Measurements from ENCODE around the gene DUSP2.
A peak's percentile ranks its signal among the peaks of the same experiment; 100 is the strongest.

Gene DUSP2

DNA sequence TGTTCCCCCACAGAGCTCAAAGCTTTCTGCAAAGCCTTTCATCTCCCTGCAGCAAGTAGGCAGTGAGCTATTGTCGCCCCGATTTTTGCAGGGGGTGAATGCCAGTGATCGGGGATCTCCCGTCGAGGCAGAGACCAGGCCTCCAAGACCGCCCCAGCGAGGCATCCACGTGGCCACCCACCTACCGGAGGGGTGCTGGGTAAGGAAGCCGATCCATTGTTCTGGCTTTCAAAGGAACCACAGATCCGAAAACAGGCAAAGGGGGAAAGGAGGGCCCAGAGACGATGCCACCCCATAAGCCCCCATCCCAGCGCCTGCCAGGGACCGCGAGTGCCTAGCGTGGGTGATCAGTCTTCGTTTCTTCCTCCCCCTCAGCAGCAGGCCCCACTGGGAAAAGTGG is 31.3 kb downstream of the DUSP2 start:
- Histone ChIP-seq H3K36me3 (ENCODE audit: control insufficient read depth, insufficient read depth, low read length) (no peaks in the 10 kb centered on the region), H3K56ac (ENCODE audit: low read length) (no peak overlapping the region), H3K79me1 (ENCODE audit: low read length) (no peaks in the 10 kb centered on the region), H4K5ac (ENCODE audit: low read length) (no peak overlapping the region), H3K4me1 (ENCODE audit: control insufficient read depth, low read depth, low read length) (peaks cover 2% of the 10 kb centered on the region), H2BK5ac (ENCODE audit: low read length) (no peak overlapping the region), H2AK5ac (ENCODE audit: low read length) (no peak overlapping the region), H3K18ac (ENCODE audit: low read length) (no peak overlapping the region), H2BK120ac (ENCODE audit: low read depth, low read length) (no peak overlapping the region), H4K8ac (ENCODE audit: low read depth, low read length) (no peak overlapping the region), H3K23ac (ENCODE audit: low read length) (no peak overlapping the region), H3K4ac (ENCODE audit: low read depth, low read length) (no peak overlapping the region), H3K27me3 (ENCODE audit: insufficient read depth, low read length, poor library complexity) (no peaks in the 10 kb centered on the region), H3K79me2 (ENCODE audit: control insufficient read depth, insufficient read depth, low read length) (no peaks in the 10 kb centered on the region), H2BK15ac (replicated peaks; ENCODE audit: low read depth) (no peak overlapping the region), H3K4me3 (ENCODE audit: low read length) (no peak overlapping the region), H3K9ac (ENCODE audit: low read length) (no peak overlapping the region), H3K27ac (ENCODE audit: low read depth, low read length) (no peak overlapping the region), H3K4me2 (ENCODE audit: low read length) (no peak overlapping the region)
- WGBS (ENCODE audit: extremely low coverage, insufficient coverage, low lambda C conversion rate) = no CpG with 5 or more reads among the region's 17 CpGs
- DNase-seq = no peak

DNA sequence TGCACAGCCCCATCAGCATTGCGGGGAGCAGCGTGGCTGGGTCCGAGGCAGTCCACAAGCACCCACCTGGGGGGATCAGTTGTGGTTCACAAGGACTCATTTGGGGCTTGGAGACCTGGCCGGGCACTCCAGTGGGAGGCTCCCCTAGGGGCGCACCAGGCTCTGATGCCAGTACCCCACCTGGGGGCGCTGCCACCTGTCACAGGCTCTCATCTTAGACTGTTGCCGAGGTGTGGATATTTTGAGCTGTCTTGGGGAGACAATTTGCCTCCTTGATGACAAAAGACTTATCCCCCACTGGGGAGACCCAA is 31.9 kb downstream of the DUSP2 start:
- WGBS (ENCODE audit: extremely low coverage, insufficient coverage, low lambda C conversion rate) = no CpG with 5 or more reads among the region's 7 CpGs

DNA sequence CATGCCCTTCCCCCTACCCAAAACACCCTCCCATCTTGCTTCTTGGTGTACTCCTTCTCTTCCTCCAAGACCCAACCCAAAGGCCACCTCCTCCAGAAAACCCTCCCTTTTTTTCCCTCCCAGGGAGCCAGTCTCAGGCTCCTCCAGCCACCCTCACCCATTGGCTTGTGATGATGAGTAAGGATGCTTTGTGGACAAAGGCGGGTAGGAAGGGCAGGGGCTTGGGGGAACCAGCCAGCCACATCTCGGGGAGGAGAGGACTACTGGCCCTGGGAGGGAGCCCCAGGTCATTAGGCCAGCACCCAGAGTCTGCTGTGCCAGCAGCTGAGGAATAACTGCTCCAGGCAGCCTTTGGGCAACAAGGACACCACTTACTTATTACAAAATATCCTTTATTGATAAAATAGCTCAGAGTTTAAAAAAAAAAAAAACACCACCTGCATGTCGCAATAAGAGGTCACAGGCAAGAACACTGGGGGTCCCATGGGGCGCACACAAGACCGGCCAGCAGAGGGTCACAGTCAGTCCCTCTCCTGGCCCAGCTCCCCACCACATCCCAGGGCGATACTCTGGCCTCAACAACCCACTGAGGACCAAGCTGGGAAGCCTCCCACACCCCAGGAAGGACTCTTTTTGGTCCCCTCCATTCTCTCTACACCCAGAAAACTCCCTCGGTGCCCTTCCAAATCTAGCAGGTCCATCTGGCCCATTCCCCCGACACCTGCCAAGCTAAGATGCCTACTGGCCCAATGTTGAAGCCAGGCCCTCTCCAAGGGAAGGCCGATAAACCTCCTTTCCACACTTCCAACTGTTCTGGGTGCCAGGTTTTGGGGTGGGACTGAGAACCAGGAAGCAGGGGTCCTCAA is 32.5 kb downstream of the DUSP2 start:
- Histone ChIP-seq H2AK5ac (ENCODE audit: low read length) (no peak overlapping the region), H2BK15ac (replicated peaks; ENCODE audit: low read depth) (no peak overlapping the region), H4K8ac (ENCODE audit: low read depth, low read length) (no peak overlapping the region), H3K9ac (ENCODE audit: low read length) (no peak overlapping the region), H3K4me1 (ENCODE audit: control insufficient read depth, low read depth, low read length) (peaks cover 7% of the 10 kb centered on the region), H4K5ac (ENCODE audit: low read length) (no peak overlapping the region), H3K4me2 (ENCODE audit: low read length) (no peak overlapping the region), H3K18ac (ENCODE audit: low read length) (no peak overlapping the region), H3K79me1 (ENCODE audit: low read length) (no peaks in the 10 kb centered on the region), H3K27ac (ENCODE audit: low read depth, low read length) (no peak overlapping the region), H3K79me2 (ENCODE audit: control insufficient read depth, insufficient read depth, low read length) (no peaks in the 10 kb centered on the region), H3K23ac (ENCODE audit: low read length) (no peak overlapping the region), H3K27me3 (ENCODE audit: insufficient read depth, low read length, poor library complexity) (no peaks in the 10 kb centered on the region), H2BK5ac (ENCODE audit: low read length) (no peak overlapping the region), H3K4ac (ENCODE audit: low read depth, low read length) (no peak overlapping the region), H3K36me3 (ENCODE audit: control insufficient read depth, insufficient read depth, low read length) (no peaks in the 10 kb centered on the region), H3K56ac (ENCODE audit: low read length) (no peak overlapping the region), H3K4me3 (ENCODE audit: low read length) (no peak overlapping the region), H2BK120ac (ENCODE audit: low read depth, low read length) (no peak overlapping the region)
- peak; percentile 25 for DNase-seq
- no CpG with 5 or more reads among the region's 9 CpGs for WGBS (ENCODE audit: extremely low coverage, insufficient coverage, low lambda C conversion rate)

More for the DNA sequence above, 31.9 kb downstream of the DUSP2 start:
- H2BK120ac ChIP-seq (ENCODE audit: low read depth, low read length) = no peak overlapping the region
- no peak overlapping the region for H3K4me3 ChIP-seq (ENCODE audit: low read length)
- H3K23ac ChIP-seq (ENCODE audit: low read length) = no peak overlapping the region
- no peak for DNase-seq
- H3K4ac ChIP-seq (ENCODE audit: low read depth, low read length) = no peak overlapping the region
- H2BK15ac ChIP-seq (replicated peaks; ENCODE audit: low read depth) = no peak overlapping the region
- no peak overlapping the region for H2BK5ac ChIP-seq (ENCODE audit: low read length)
- H2AK5ac ChIP-seq (ENCODE audit: low read length) = no peak overlapping the region
- no peaks in the 10 kb centered on the region for H3K27me3 ChIP-seq (ENCODE audit: insufficient read depth, low read length, poor library complexity)
- H3K79me2 ChIP-seq (ENCODE audit: control insufficient read depth, insufficient read depth, low read length) = no peaks in the 10 kb centered on the region
- H3K27ac ChIP-seq (ENCODE audit: low read depth, low read length) = no peak overlapping the region
- H3K18ac ChIP-seq (ENCODE audit: low read length) = no peak overlapping the region
- no peak overlapping the region for H4K8ac ChIP-seq (ENCODE audit: low read depth, low read length)
- no peak overlapping the region for H3K9ac ChIP-seq (ENCODE audit: low read length)
- no peaks in the 10 kb centered on the region for H3K79me1 ChIP-seq (ENCODE audit: low read length)
- no peak overlapping the region for H4K5ac ChIP-seq (ENCODE audit: low read length)
- no peak overlapping the region for H3K4me2 ChIP-seq (ENCODE audit: low read length)
- H3K36me3 ChIP-seq (ENCODE audit: control insufficient read depth, insufficient read depth, low read length) = no peaks in the 10 kb centered on the region
- H3K4me1 ChIP-seq (ENCODE audit: control insufficient read depth, low read depth, low read length) = peaks cover 6% of the 10 kb centered on the region
- no peak overlapping the region for H3K56ac ChIP-seq (ENCODE audit: low read length)

DNA sequence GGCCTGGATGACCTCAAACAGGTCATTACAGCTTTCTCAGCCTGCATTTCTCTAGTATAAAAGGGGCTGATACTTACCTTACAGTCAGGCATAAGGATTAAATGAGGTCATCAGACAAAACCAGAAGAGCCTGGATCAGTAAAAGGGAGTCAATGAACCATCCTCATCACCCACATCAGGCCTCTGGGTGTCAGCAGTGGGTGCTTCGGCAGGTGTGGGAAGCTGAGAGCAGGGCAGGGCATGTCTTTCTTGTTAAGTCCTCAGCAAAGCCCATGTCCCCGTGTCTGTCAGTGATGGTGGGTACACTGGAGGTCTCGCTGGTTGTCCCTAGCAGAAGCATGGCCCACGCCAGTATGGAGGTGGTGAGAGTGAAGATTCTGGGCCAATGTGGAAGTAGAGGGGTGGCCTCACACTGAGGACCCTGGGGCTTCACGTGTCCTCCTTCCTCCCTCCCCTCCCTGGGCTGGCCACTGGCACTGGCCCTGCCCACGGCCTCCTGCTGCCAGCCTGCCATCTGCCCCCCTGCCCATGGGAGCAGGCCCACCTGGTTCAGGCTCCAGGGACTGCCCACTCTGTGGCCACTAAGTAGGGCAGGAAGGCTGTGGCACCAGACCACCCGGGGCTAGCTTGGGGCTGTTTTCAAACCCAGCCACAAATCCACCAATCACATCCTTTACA is 33.3 kb downstream of the DUSP2 start:
- Histone ChIP-seq H2BK5ac (ENCODE audit: low read length) (no peak overlapping the region), H3K23ac (ENCODE audit: low read length) (no peak overlapping the region), H2BK15ac (replicated peaks; ENCODE audit: low read depth) (no peak overlapping the region), H3K18ac (ENCODE audit: low read length) (no peak overlapping the region), H3K79me2 (ENCODE audit: control insufficient read depth, insufficient read depth, low read length) (no peaks in the 10 kb centered on the region), H3K56ac (ENCODE audit: low read length) (no peak overlapping the region), H3K4ac (ENCODE audit: low read depth, low read length) (no peak overlapping the region), H4K8ac (ENCODE audit: low read depth, low read length) (no peak overlapping the region), H3K4me1 (ENCODE audit: control insufficient read depth, low read depth, low read length) (peaks cover 7% of the 10 kb centered on the region), H3K27ac (ENCODE audit: low read depth, low read length) (no peak overlapping the region), H4K5ac (ENCODE audit: low read length) (no peak overlapping the region), H3K79me1 (ENCODE audit: low read length) (no peaks in the 10 kb centered on the region), H3K9ac (ENCODE audit: low read length) (no peak overlapping the region), H3K4me3 (ENCODE audit: low read length) (no peak overlapping the region), H3K27me3 (ENCODE audit: insufficient read depth, low read length, poor library complexity) (no peaks in the 10 kb centered on the region), H2BK120ac (ENCODE audit: low read depth, low read length) (no peak overlapping the region), H2AK5ac (ENCODE audit: low read length) (peak overlapping the region; percentile 38), H3K4me2 (ENCODE audit: low read length) (no peak overlapping the region), H3K36me3 (ENCODE audit: control insufficient read depth, insufficient read depth, low read length) (no peaks in the 10 kb centered on the region)
- no CpG with 5 or more reads among the region's 7 CpGs for WGBS (ENCODE audit: extremely low coverage, insufficient coverage, low lambda C conversion rate)
- no peak for DNase-seq

DNA sequence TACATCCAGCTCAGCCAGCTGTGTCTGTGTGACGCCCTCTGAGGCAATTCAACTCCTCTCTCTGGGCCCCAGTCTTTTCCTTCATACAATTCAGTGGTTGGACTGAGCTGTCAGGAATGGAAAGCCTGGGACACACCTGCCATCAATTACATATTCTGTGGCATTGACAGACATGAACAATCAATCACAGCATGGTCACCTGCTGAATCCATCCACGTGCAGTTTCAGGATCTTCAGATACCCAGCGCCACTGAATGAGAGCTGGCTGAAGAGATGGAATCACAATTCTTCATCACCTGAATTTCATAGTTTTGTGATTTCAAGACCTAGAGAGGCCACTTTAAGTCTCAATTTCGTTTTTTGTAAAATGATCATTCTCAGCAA is 34.0 kb downstream of the DUSP2 start:
- no CpG with 5 or more reads among the region's 4 CpGs for WGBS (ENCODE audit: extremely low coverage, insufficient coverage, low lambda C conversion rate)
- H2BK5ac ChIP-seq (ENCODE audit: low read length) = no peak overlapping the region
- H3K56ac ChIP-seq (ENCODE audit: low read length) = no peak overlapping the region
- H3K79me1 ChIP-seq (ENCODE audit: low read length) = no peaks in the 10 kb centered on the region
- DNase-seq = no peak
- no peaks in the 10 kb centered on the region for H3K36me3 ChIP-seq (ENCODE audit: control insufficient read depth, insufficient read depth, low read length)
- H3K27me3 ChIP-seq (ENCODE audit: insufficient read depth, low read length, poor library complexity) = no peaks in the 10 kb centered on the region
- no peak overlapping the region for H3K4ac ChIP-seq (ENCODE audit: low read depth, low read length)
- no peak overlapping the region for H4K8ac ChIP-seq (ENCODE audit: low read depth, low read length)
- H2AK5ac ChIP-seq (ENCODE audit: low read length) = no peak overlapping the region
- no peak overlapping the region for H2BK120ac ChIP-seq (ENCODE audit: low read depth, low read length)
- no peak overlapping the region for H3K27ac ChIP-seq (ENCODE audit: low read depth, low read length)
- H3K18ac ChIP-seq (ENCODE audit: low read length) = no peak overlapping the region
- H3K23ac ChIP-seq (ENCODE audit: low read length) = no peak overlapping the region
- no peak overlapping the region for H3K9ac ChIP-seq (ENCODE audit: low read length)
- no peak overlapping the region for H4K5ac ChIP-seq (ENCODE audit: low read length)
- no peaks in the 10 kb centered on the region for H3K79me2 ChIP-seq (ENCODE audit: control insufficient read depth, insufficient read depth, low read length)
- H3K4me1 ChIP-seq (ENCODE audit: control insufficient read depth, low read depth, low read length) = peaks cover 7% of the 10 kb centered on the region
- no peak overlapping the region for H3K4me3 ChIP-seq (ENCODE audit: low read length)
- no peak overlapping the region for H2BK15ac ChIP-seq (replicated peaks; ENCODE audit: low read depth)
- no peak overlapping the region for H3K4me2 ChIP-seq (ENCODE audit: low read length)
